COLO829 (cell line): Measurements from ENCODE around the gene RUSF1.
A peak's percentile ranks its signal among the peaks of the same experiment; 100 is the strongest.
"Not testable (repeated sequence)": the region's sequence is repeated elsewhere in the genome, so short reads cannot be mapped to it uniquely, and the experiment has no call there.

Experiments
- DNase-seq: peaks from one replicate; pipeline ENCODE4 v3.0.0; 2012; ENCODE audit warnings: low spot score

The RUSF1 gene

DNA sequence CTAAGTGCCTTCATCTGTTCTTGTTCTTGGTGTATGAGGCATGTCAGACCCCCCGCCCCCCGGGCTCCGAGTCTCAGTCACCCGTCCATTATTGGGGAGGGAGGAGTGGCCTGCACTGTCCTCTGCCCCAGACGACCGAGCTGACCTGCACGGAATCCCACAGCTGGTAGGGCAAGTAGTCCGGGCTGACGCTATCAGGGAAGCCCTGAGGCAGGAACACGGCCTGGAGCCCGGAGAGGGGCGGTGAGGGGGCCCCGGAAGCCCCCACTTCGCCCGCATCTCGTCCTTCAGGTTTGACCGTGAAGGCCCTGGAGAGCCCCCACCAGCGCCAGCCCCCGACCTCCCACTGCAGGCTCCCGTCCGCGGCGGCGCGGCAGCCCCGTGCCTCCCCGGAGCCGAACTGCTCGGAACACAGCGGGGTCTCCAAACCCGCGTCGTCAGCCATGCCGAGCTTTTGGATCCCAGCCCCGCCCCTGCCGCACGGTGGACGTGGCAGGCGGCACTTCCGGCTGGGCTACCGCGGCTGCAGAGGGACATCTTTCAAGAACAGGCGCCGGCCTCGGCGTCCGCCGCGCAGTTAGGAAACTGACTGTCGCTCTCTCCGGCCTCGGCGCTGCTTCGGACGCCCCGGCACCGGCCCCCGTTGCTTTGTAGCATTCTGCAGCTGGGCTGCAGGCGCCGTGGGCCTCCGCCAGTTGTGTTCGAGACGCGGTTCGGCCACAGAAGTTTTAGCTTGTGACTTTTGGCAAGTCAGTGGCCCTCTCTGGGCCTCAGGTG is at the start of gene RUSF1:
Gene RUSF1, minus strand, starts transcription at position 463 of the 777 bp plus-strand sequence. Its CDS starts 18 bp downstream, at position 445.
- DNase-seq, result peak; percentile 70

DNA sequence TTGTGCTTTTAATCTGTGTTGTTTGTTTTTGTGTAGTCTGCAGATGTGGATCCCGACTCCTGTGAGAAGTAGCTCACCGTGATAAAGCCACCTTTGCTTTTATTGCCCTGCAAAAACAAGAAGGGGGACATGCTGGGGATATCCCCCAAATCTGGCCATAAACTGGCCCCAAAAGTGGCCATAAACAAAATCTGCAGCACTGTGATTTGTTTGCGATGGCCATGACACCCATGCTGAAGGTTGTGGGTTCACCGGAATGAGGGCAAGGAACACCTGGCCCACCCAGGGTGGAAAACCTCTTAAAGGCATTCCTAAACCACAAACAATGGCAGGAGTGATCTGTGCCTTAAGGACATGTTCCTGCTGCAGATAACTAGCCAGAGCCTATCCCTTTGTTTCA is 34.6 kb upstream of the RUSF1 start:
- DNase-seq, result no peak

DNA sequence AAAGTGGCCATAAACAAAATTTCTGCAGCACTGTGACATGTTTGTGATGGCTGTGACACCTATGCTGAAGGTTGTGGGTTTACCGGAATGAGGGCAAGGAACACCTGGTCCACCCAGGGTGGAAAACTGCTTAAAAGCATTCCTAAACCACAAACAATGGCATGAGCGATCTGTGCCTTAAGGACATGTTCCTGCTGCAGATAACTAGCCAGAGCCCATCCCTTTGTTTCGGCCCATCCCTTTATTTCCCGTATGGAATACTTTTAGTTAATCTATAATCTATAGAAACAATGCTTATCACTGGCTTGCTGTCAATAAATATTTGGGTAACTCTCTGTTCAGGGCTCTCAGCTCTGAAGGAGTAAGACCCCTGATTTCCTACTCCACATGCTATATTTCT is 31.6 kb upstream of the RUSF1 start:
- not testable (repeated sequence) for DNase-seq

DNA sequence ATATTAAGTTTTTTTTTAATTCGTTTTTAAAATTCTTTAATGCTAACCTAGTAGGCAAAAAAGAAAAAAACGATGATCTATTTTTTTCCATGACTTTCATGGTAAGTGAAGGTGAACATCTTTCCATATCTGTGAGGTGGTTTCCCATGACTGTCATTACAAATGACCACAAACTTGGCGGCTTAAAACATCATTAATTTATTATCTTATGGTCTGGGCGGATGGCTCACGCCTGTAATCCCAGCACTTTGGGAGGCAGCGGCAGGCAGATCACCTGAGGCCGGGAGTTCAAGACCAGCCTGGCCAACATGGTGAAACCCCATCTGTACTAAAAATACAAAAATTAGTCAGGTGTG is 30.0 kb upstream of the RUSF1 start:
- DNase-seq, result not testable (repeated sequence)

DNA sequence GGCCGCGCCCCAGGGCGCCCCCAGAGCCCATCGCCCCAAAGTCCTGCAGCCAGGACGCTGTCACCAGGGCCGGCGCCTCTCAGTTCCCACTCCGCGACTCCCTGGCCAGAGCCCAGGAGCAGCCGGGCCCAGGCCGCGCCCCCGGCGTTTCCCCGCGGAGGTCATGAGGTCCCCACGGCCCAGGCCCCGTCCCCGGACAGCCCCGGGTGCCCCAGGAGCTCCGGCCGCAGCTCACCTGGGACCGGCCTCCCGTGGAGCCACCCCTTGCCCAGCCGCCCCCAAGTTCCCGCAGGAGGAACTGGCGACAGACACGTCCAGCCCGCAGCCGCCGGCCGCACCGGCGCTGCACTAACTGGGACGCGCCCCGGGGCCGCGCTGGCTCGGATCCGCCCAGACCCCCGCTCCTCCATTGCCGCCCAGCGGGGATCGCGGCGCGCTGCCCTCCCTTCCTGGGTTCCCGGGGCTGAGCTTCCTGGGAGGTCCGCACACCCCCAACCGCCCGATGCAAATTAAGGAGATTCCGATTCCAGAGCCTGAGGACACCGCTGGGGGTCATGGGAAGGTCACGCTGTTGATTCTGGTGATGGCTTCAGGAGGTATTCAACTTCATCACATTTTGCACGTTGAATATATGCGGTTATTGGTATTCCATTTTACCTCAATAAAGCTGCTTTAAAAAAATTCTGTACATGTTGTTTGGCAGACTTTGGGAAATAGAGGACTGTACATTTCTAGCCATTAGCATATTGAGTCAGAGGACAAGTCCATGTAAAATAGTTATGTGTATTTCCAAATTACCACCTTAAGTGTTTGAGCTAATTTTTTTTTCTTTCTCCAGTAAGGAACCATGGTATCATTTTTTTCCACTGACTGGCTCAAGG is 29.4 kb upstream of the RUSF1 start:
- no peak for DNase-seq

DNA sequence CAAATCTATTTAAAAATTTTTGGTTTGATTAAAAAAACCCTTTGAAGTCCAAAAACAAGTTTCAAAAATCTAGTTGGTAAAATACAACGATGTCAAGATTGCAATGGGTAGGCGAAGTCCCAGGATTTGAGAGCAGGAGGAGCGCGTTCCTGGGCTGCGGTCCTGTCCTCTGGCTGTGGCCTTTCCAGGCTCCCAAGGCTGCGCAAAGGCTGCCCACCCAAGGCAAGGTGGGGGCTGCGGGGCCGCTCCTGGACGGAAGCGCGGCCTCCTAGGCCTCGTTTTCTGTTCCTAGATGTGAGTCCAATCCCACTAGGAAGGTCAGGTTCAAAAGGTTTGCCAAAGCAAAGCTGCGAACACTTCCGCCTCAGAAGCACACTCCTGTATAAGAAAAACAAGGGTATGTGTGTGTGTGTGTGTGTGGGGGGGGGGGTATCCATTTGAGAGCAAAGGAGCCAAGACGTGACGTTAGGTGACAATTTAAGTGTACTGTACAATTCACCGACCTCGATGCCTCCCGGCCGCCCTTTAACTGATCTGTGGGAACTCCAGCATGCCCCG is 28.7 kb upstream of the RUSF1 start:
- DNase-seq, result no peak

DNA sequence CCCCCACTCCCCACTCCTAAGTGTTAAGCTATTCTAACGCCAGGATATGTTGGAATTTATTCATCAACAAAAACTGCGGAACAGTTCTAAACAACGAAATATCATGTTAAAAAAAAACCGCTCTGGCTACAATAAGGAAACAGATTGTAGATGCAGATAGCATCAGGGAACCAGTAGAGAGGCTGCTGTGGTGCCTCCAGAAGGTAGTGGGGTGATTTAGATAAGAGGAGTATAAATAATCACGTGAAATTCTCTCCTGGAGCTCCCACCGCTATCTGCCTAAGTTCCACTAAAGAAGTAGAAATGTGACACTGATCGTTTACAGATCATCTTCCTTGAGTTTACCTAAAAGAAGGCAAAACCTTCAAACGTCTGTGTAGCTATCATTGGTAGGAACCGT is 27.5 kb upstream of the RUSF1 start:
- no peak for DNase-seq

DNA sequence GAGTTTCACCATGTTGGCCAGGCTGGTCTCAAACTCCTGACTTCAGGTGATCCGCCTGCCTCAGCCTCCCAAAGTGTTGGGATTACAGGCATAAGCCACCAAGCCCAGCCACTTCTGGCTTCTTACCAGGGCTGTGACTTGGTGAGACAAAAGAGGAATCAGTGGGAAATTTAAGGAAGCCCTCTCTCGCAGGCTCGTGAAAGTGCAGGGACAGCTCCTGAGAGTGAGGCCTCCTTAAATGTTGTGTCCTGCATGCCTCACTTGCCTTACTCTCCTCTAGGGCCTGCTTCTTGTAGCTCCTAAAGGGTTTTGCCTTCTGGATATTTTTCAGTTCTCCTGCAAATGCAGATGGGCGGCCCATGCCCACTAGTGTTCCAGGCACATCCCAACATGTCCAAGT is 24.7 kb upstream of the RUSF1 start:
- no peak for DNase-seq

DNA sequence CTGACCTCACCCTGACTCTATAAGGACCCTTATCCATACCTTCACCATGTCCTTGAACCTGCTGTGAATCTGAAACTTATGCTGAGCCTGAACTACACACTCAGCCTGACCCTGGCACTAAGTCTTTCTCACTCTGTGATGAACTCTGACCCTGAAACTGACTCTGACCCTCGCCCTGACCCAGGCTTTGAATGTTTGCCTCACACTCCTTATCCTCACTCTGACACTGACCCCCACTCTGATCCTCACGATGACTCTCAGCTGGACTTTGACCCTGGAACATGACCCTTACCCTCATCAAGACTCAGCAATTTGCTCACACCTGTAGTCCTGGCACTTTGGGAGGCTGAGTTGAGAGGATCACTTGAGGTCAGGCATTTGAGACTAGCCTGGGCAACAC is 23.9 kb upstream of the RUSF1 start:
- no peak for DNase-seq

DNA sequence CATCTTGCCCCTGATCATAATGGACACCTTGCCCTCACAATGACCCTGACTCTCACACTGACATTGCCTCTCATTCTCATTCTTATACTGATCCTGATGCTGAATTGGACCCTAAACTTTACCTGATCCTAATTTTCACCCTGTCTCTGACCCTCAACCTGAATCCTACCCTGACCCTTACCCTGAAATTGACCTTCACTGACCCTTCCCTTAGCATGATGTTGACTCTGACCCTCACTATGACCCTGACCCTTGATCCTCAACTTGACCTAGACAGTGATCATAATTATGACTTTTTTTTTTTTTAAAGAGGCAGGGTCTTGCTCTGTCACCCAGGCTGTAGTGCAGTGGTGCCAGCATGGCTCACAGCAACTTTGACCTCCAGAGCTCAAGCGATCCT is 22.9 kb upstream of the RUSF1 start:
- no peak for DNase-seq

DNA sequence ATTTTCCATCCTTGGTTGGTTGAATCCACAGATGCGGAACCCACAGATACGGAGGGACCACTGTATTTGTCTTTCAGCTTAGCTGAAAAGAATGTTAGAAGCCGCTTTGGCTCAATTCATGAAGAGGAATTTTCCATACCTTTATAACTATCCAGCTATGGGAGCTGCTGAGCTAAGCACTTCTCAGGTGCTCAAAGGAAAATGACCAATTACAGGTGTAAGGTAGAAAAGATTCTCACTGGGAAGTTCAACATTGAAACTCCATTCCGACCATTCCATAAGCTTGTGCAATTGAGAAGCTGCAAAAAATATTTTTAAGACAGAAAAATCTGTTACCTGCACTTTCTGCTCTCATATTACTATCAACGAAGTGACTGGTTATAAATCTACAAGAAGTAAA is 22.2 kb upstream of the RUSF1 start:
- DNase-seq, result no peak

DNA sequence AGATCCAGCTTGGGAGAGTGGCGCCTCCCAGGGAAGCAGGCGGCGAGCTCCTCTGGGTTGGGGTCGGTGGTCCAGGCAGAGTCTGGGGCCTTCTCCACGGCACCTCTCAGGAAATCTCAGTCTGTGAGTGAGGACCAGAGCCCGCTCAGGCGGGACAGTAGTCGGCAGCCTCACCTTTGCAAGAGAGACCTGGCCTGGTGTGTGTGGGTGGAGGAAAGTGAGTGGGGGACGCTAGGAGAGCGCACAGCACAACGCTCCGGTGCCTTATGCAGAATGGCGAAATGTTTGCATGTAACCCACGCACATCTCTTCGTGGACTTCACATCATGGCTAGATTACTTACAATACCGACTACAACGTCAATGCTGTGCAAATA is 21.7 kb upstream of the RUSF1 start:
- DNase-seq, result no peak

DNA sequence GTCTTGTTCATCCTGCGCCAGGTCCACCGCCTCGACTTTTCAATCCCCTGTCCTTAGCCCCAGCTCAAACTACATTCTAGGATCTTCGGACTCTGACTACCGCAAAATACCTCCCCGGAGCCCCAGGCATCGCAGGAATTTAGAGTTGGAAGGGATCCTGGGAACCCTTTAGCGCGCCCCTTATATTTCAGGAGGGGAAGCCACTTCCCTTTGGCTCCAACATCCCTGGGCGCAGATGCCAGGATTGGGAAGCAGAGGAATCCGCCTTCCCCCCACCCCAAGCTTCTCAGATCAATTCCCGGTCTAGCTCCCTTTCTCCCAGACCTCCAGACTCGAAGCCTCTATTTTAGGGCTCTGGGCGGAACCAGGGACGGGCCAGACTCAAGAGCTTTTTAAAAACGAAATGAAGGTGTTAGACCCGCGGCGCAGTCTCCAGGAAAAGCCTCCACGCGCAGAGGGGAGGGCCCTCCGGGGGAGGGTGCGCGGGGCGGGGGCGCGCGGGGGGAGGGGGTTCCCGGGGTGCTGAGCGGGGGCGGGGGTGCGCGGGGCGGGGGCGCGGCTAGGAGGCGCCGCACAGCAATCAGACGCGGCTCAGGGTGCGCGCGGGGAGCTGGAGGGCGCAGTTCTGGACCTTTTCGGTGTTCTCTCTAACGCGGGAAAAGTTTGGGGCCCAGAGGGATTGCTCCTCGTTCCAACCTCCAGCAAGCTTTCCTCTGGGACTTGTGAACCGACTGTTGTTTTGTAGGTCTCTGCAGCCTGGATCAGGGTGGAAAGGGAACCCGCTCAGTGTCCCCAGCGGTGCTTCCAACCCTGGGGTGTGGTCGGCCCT is 21.1 kb upstream of the RUSF1 start:
- no peak for DNase-seq

DNA sequence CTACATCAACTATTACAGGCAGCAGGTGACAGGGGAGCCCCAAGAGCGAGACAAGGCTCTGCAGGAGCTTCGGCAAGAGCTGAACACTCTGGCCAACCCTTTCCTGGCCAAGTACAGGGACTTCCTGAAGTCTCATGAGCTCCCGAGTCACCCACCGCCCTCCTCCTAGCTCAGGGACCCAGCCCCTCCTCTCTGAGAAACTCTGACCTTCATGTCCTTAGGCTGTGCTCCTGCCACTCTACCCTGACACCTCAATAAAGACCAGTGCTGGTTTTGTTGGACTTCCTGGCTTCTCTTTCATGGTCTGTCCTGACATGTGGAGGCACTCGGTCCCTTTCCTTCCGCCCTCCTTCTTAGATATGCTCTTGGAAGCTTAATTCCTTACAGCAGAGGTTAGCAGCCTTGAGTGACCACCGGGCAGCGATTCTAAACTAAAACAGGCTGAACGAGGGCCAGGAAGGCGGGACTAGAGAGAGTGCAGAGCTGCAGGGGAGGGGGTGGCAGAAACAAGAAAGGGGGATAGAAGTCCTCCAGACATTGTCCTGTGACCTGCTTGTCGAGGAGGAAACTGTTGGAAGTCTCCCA is 20.4 kb upstream of the RUSF1 start:
- no peak for DNase-seq

DNA sequence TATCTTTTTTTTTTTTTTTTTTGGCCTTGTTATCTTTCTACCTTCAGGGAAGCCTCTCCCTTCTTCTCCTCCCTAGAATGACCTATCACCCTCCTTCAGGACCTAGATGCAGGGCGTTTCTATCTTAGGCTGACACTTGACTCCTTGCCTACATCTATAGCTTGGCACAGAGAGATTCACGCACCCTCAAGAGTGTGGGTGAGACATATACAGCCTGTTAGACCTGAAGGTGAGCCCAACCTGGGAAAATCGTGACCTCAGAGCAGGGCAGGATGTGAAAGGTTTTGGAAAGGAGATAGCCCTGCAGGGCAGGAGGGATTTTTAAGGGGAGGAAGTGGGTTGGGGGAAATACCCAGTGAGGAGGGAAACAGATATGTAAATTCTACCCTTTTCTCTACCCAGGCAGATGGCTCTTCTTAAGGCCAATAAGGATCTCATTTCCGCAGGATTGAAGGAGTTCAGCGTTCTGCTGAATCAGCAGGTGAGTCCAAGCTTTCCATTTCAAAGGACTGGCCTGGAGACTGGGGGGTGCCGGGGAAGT is 19.6 kb upstream of the RUSF1 start, which contains the start of gene AHSP:
Gene AHSP, plus strand, starts transcription at position 167 of the 541 bp plus-strand sequence. Its CDS starts 240 bp downstream, at position 407.
- DNase-seq, result no peak

DNA sequence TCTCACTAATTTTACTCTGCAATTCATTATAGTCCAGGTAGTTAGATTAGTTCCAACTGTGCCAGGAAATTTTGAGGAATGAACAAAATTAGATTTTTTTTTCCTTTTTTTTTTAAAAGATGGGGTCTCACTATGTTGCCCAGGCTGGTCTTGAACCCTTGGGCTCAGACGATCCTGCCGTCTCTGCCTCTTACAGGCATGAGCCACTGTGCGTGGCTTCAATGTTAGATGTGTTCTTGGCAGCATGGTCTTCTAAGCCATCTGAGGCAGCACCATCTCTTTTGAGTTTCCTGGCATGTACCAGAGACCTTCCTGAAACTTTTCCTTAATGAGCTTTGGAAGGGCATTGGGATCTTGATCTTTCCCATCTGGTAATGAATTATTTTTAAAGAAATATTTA is 16.9 kb upstream of the RUSF1 start:
- DNase-seq, result no peak

DNA sequence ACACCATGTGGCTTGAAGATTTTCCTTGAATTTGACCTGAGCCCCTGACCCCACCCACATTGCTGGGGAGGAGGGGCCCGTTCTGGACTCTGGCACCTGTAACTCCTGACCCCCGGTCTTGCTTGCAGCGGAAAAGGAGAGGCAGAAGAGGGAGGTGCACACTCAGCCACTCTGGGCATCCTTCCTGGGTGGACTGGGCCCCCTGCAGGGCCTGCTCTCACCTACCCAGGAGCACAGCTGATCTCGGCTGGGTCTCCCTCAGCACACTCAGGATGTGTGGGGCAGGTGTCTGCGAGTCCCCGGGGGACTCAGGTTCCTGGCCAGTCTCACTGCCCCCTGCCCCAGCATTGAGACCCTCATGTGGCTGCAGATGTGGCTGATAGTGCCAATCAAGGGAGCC is 15.6 kb upstream of the RUSF1 start:
- DNase-seq, result not testable (repeated sequence)

DNA sequence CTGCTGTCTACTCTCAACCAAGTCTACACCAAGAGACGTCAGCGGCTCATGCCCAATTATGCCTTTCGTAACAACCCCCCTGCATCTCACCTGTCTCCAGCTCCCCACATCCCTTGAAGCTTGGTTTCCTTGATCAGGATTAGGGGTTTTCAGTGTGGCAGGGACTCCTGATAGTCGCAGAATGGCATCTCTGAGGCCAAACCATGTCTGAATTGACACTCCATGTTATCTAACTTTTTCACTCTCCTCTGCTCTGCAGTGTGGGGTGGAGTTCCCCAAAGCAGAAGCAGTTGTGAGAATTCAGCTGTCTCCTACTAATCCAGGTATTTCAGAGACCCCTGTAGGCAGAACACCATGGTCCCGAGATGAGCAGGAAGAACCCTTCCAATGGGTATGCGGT is 13.9 kb upstream of the RUSF1 start:
- no peak for DNase-seq

DNA sequence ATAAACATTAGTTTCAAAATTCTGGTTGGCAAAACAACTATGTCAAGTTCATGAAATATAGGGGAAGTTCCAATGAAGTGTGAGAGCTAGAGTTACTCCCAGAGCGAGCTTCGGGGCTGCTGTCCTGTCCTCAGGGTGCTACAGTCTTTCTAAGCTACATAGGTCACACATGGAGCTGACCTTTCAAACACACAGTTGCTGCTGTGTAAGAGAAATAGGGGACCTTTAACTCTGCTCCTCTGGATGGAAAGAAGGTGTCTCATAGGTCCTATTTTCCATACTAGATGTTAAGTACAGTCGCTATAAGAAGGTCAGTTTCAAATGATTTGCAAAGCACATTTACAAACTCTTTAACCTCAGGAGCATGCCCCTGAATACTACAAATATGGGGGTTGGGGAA is 13.2 kb upstream of the RUSF1 start:
- DNase-seq, result no peak

DNA sequence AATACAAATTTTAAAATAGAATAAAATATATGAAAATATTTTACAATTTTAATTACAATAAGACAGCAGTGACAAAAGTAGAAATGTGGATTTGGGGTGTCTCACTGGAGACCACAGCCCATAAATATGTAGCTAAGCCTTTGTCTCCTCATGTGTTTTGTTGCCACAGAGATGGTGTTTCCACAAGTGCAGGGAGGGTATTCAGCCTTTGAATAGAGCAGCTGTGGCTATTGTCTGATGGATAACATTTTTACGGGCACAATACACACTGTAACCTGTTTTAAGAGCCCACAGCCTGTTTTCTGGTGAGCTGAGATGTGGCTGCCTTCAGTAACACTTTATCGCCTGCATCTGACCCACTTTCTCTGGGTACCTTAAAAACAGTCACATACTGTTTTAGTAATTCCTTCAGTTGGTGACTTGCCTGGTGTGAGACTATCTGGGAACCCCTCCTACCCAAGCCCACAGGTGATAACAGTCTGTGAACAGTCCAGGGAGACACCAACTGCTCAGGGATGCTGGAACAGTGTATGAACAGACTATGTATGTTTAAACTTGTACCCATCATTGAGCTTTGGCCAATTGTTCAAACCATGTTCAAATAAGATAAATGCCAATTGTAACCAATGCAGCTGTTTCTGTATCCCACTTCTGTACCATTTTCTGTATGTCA is 11.7 kb upstream of the RUSF1 start:
- no peak for DNase-seq
